ENCODE results near the gene RNU6-1.

RNU6-1 gene

DNA sequence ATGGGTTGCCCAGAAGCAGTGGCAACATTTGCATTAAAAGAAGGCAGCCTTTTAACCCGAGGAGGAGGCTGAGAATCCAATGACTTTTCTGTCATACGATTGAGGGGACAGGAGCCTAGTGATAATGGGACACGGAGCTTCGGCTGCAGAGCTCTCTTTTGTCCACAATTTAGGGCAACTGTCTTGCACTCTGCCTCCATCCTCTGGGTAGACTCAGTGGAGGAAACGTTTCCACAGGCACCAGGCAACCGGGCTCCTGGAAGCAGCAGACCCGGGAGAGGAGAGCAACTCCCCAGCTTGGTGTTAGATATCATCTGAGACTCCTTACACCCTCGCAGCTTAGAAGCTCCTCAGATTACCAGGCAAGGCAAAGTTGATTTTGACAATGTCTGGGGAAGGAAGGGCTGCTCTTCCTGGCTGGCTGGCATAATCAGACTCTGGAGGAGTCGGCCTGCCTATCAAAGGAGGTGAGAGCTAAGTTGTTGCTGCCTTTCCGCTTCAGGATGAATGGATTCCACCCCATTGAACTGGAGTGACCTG is 43.5 kb upstream of the RNU6-1 start:
- H3K4me3 ChIP-seq (ENCODE audit: low read depth, low read length) = no peak overlapping the region
- no peak for TF ChIP-seq CTCF (conservative IDR thresholded peaks at IDR 0.05; ENCODE audit: low read depth, low read length)
- no peak for DNase-seq (ENCODE audit: low read depth)

DNA sequence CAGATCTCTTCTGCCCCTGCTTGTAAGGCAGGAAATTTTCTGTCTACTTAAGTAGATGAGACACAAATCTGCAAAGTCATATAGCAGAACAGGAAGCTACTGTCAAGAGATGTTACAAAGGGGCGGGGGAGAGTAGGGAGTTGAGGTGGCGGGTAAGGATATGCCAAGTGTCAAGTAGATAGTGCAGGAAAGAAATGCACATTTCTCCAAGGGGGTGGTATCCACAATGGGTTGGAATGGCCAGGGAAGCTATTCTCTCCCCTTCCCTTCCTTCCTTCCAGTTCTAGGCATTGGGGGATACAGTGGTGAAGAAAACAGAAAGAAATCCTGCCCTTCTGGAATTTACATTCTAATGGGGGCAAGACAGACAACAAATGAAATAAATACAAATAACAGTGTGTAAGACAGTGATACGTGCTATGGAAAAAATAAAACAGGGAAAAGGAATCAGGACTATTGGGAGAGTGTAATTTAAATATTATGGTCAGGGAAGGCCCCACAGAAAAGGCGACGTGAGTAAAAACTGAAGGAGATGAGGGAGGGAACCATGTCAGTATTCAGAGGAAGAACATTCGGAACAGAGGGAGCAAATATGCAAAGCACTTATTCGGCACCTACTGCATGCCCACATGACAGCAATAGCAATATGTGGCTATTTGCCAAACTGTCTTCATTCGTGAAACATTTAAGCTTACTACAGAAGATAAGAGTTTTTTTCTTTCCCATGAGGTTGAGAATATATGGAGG is 42.8 kb upstream of the RNU6-1 start:
- H3K4me3 ChIP-seq (ENCODE audit: low read depth, low read length) = no peak overlapping the region
- peak; percentile 42 for DNase-seq (ENCODE audit: low read depth)
- no peak for TF ChIP-seq CTCF (conservative IDR thresholded peaks at IDR 0.05; ENCODE audit: low read depth, low read length)

GRCh38 chr15:67880651-67881182 is 40.9 kb upstream of the RNU6-1 start:
- DNase-seq (ENCODE audit: low read depth) = peak; percentile 43
- no peak overlapping the region for H3K4me3 ChIP-seq (ENCODE audit: low read depth, low read length)
- no peak for TF ChIP-seq CTCF (conservative IDR thresholded peaks at IDR 0.05; ENCODE audit: low read depth, low read length)

DNA sequence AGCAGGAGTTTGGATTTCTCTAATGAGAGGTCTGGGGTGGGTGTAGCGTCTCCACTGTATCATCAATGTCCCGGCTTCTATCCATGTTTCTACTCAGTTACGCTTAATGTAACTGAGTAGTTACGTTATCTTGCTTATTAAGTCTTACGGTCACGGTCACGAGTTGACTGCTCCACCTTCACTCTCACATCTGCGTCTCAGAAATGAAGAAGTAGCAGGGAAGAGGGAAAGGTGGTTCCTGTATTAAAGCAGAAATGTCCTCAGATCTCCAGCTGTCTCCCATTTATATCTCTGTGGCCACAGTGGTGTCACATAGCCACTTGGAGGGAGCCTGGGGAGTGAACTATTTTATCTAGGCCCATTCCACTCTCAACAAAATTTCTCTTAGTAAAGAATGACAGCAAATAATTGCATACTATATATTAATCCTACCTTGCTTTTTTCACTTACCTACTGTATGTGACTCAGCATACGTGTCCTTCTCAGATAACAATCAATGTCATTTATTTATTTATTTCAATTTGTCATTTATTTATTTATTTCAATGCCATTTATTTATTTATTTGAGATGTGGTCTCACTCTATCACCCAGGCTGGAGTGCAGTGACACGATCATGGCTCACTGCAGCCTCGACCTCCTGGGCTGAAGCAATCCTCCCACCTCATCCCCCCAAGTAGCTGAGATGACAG is 39.7 kb upstream of the RNU6-1 start:
- no peak overlapping the region for H3K4me3 ChIP-seq (ENCODE audit: low read depth, low read length)
- TF ChIP-seq CTCF (conservative IDR thresholded peaks at IDR 0.05; ENCODE audit: low read depth, low read length) = no peak
- no peak for DNase-seq (ENCODE audit: low read depth)

GRCh38 chr15:67878712-67879206 is 38.9 kb upstream of the RNU6-1 start:
- no peak for DNase-seq (ENCODE audit: low read depth)
- TF ChIP-seq CTCF (conservative IDR thresholded peaks at IDR 0.05; ENCODE audit: low read depth, low read length) = no peak
- no peak overlapping the region for H3K4me3 ChIP-seq (ENCODE audit: low read depth, low read length)

DNA sequence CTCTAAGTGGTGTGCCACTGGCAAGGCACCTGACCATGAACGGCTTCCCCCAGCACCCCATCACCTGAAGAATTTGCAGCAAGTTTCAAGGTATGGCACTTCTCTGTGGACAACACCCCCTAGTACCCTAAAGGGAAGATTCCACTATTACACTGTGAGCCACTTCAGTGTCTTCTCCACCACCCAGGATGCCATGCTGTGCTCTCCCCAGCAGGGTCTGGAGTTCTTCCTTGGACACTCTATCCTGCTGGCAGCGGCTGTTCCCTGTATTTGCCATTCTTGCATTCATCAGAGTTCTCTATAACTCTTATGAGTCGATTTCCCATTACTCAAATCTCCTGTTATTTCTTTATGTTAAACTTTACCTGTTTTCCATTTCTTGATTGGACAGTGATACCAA is 33.9 kb upstream of the RNU6-1 start:
- TF ChIP-seq CTCF (conservative IDR thresholded peaks at IDR 0.05; ENCODE audit: low read depth, low read length) = no peak
- no peak for DNase-seq (ENCODE audit: low read depth)
- no peak overlapping the region for H3K4me3 ChIP-seq (ENCODE audit: low read depth, low read length)

Data from choroid plexus epithelial cell (primary cell).